Effector CD4-positive, alpha-beta T cell (primary cell): ENCODE data around the gene ADGRL3.
"Not testable (repeated sequence)": the region's sequence is repeated elsewhere in the genome, so short reads cannot be mapped to it uniquely, and the experiment has no call there.

ENCODE experiments used
- DNase-seq: peaks from one replicate; pipeline ENCODE4 v3.0.0-alpha.2; 2020

The ADGRL3 gene

GRCh38 chr4:61922766-61923165 is 722.6 kb downstream of the ADGRL3 start:
- DNase-seq, result no peak

DNA sequence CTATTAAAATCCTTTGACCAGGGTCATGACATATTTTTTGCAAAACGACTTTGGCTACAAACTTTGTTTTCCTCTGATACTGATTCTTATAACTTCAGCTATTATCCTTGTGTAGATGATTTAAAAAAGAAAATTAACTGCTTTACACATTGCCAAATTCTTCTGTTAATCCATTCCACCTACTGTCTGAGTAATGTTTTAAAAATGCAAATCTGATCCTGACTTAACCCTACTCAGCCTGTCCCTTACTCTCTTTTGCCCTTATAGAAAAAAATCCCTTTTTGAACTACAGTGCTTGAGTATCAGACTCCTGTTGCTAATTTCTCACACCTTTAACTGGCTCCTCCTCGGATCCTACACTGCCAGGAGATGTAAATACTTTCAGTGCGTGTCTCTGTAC is 723.1 kb downstream of the ADGRL3 start:
- DNase-seq, result no peak

DNA sequence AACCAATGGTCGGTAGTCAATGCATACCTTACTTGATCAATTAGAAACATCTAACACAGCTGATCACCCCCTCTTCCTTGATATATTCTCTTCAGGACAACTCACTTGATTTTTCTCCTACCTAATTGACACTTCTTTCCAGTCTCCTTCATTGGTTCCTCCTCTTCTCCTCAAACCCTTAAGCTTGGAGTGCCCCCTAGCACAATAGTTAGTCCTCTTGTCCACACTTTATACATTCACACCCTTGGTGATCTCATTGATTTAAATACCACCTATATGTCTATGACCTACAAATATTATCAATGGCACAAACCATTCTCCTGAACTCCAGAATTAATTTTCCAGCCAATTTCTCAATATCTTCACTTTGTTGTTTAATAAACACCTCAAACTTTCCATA is 724.0 kb downstream of the ADGRL3 start:
- DNase-seq, result no peak

- no peak for DNase-seq
These were observed 733.4 kb downstream of the ADGRL3 start for GRCh38 chr4:61933527-61933926.

DNA sequence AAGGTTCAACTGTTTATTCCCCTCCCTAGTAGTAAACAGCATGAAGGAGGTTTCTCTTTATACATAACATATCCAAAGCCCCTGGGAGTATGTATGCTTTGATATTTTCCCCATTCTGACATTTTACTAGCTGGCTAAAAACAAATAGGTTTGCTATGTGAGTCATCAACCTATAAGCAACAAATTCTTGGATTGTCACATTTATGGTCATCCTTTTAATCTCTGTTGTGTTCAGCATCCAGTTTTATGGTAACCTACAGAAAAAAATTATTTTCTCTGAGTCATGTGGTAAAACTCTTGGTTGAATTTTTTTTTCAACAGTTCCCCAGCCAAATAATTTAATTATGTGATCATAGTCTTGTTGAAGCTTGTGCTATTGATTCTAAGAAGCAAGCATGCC is 734.1 kb downstream of the ADGRL3 start:
- no peak for DNase-seq

DNA sequence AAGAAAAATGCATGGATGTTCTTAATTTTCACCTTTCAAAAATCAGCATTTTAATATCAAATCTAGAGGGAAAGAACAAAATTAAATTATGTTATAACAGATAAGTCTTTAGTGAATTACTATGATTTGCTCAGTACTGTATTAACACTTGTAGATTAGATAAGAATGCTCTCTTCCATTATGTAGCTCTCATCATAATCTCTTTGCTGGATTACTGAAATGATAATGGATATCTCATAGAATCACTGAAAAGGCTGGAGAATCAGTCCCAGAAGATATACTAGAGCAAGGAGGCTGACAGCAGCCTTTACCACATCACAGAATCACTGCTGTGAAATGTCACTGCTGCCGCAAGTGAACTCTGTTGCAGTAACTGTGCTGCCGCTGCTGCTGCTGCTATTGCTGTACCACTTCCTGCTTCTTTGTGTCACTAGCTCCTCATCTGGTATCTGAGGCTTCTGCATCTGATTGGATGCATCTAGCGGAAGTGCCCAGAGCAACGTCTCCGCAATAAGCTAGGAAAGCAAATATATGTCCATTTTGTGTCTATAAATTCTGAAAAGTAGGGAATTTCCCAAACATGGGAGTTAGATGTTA is 738.2 kb downstream of the ADGRL3 start:
- DNase-seq, result no peak

GRCh38 chr4:61950625-61951024 is 750.5 kb downstream of the ADGRL3 start:
- no peak for DNase-seq

DNA sequence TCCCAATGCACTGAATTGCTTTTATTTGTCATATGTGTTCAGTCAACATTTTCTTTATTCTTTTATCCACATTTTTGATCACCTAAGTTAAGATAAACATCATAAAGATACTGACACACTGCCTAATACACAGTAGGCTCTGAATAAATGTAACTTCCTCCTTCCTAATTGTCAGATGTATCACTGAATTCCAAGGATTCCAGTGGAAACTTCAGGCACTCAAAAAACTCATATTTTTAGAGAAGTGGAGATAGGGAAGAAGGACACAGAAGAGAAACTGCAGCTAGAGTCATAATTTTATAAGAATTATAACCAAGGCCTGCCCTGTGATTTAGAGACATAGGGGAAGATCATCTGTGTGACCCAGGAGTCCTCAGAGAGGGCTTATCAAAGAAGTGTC is 753.3 kb downstream of the ADGRL3 start:
- no peak for DNase-seq

GRCh38 chr4:61958591-61958990 is 758.5 kb downstream of the ADGRL3 start:
- no peak for DNase-seq

DNA sequence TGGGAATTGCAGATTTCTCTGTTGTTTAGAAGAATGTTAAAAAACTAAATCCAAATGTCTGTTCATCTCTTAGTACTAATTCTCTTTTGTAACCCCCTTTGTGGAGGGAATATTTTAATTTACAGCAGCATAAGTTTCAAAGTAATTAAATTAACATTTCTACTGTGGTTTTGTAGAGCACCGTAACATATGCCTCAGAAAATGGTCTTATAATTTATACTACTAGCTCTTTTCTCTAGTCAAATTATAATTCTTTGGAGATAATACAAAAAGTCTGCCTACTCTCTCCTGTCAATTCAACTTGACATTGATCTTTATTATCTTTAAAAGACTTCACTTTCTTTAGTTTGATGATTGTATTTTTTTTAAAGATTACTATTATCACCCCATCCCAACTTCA is 759.0 kb downstream of the ADGRL3 start:
- no peak for DNase-seq

GRCh38 chr4:61984260-61984909 is 784.3 kb downstream of the ADGRL3 start:
- no peak for DNase-seq

DNA sequence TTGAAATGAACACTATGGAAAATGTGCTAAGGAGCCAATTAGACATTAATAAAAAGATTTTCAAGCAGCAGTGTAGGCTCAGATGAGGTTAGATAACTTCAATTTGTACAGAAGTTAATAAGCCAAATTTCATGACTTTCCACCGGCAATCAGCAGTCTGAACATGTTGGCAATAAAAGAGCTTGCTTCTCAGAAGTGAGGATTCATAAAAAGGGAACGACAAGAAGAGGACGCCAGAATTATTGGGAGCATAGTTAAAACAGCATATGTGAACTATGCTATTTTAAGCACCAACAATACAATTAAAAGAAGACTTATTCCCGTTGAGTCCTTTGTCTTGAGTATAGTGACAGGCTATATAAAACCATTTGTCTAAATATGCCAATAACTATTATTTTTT is 785.3 kb downstream of the ADGRL3 start:
- no peak for DNase-seq

DNA sequence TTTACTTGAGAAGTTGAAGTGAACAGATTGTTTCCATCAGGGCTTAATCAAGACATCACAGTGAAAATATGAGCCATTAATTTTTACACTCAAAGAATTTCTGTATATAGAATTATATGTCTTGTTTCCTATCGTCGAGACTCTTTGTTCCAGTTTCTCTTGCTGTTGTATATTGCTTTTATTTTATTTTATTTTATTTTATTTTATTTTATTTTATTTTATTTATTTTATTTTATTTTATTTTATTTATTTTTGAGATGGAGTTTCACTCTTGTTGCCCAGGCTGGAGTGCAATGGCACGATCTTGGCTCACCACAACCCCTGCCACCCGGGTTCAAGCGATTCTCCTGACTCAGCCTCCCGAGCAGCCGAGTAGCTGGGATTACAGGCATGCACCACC is 786.8 kb downstream of the ADGRL3 start:
- DNase-seq, result not testable (repeated sequence)

DNA sequence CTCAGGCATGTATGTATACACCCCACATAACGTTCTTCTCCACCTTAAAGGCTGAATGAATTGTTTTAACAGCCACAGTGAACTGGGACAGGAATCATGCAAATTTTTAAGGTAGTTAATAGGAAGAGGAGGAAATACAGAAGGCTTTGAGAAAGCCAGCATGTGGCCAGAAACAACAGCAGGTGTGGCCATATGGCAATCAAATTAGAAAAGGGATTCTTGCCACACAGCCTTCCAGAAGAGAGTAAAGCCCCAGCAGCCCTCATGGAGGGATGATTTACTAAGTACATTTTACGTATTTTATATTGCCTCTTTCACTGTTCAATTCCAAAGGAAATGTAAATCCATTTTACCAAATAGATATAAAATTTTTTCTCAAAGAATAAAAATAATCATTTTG is 792.2 kb downstream of the ADGRL3 start:
- no peak for DNase-seq

GRCh38 chr4:61994036-61994435 is 793.9 kb downstream of the ADGRL3 start:
- no peak for DNase-seq

- DNase-seq, result no peak
These were observed 795.7 kb downstream of the ADGRL3 start for GRCh38 chr4:61995717-61996340.

- DNase-seq, result no peak
These were observed 796.8 kb downstream of the ADGRL3 start for GRCh38 chr4:61996943-61997342.

GRCh38 chr4:61997831-61998230 is 797.7 kb downstream of the ADGRL3 start:
- no peak for DNase-seq

DNA sequence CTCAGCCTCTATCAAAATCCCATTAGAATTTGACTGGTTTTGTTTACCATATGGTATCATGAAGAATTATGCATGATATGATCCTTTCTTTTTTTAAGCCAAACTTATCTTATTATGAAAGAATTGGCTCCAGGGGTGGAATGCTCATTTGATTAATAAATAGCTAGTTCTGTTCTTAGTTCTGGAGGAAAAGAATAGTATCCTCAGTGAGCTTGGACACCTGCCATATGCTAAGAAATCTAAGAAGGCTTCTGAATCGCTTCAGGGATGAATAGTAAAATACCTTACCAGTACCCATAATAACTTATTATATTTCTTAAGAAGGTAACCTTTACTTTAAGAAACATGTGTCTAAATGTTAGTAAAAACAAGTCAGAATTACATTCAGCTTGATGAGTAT is 803.6 kb downstream of the ADGRL3 start:
- no peak for DNase-seq

DNA sequence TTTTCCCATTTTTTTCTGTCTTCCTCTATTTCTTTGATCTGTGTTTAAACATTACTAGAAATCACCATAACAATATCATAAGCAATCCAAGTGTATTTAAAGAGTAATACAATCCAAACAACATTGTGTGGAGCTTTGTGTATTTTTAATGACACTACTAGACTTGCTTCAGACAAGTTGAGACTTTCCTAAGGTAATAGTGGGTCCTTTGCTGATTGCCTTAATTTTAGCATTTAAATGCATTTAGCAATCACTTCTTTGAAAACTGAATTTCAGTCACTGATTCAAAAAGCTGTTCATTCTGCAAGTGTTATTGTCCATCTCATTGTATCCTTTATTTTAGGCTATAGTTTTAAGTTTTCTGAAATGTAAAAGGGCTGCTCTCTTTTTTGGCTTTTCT is 804.8 kb downstream of the ADGRL3 start:
- DNase-seq, result no peak

DNA sequence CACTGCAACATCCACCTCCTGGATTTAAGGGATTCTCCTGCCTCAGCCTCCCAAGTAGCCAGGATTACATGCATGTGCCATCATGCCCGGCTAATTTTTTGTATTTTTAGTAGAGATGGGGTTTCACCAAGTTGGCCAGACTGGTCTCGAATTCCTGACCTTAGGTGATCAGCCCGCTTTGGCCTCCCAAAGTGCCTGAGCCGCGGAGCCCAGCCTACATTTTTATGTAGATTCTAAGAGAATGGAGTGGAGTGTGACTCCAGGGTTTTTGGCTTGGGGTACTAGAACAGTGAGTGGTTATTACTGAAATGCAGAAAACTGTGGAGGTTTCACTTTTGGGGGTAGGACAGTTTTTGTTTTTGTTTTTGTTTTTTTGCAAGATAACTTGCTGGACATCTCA is 806.0 kb downstream of the ADGRL3 start:
- DNase-seq, result no peak

DNA sequence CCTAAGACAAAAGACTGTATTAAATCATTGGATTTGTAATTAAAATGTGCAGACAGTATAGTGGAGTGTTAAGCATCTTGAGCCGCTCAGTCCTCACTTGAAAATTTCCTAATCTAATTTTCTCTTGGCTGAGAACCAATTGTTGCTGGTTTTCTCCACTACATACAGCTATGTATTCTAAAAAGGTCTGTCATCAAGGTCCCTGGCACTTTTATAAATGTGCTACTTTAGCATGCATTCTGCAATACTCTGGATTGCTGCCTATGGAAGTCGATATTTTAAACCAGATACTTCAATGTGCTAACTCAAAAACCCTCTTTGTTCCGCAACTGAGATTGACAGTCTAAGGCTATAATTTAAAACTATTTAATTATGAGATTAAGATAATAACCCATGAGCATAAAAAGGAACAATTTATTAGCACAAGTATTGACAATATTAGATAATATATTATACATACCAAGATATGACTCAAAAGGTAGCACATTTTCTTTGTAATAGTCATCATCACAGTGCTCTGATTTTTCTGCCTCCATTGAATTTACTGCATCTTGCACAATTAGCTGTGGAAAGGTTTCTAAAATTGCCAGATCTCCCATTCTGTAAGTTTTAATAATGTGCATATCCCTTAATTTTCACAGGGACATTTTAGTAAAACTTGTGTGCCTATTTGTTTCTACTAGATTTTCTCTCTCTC is 815.1 kb downstream of the ADGRL3 start:
- DNase-seq, result no peak

DNA sequence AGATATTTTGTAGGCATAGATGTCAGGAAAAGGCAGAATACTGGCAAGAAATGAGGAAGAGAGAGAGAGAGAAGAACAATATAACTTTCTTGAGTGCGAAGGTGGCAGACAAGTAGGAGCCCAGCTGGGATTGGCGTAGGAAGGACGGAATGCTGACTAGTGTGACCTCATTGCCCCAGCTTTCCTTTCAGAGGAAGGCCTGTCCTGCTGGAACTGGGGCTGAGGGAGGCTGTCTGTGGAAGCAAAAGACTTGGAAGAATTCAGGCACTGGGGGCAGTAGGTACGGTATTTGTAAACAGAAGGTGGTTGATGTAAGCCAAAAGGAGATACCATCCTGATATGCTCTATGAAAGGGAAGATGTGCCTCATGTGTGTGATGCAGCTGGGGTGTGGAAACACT is 818.4 kb downstream of the ADGRL3 start:
- no peak for DNase-seq

DNA sequence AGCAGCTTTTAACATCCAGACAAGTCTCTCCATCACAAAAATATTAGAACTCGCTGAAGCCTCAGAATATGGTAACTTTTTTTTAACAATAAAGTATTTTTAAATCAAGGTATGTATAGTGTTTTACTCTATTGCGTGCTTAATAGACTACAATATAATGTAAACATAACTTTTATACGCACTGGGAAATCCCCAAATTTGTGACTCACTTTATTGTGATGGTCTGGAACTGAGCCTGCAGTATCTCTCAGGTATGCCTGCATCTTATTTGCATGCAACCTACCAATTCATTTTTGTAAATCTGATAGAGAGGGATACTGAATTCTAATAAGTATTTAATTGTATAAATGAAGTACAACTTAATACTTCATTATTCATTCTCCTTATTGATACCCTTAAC is 823.5 kb downstream of the ADGRL3 start:
- DNase-seq, result no peak
